Prostate gland (tissue), 2 donors: Measurements from ENCODE around the gene FOXB1. TPM values are rescaled to one million over a fixed set of nuclear protein-coding genes. Genes with fewer than 3 reads are reported as not detected.

ENCODE experiments used
- DNase-seq: peaks from one replicate; pipeline ENCODE4 v3.0.0-alpha.2; 2019; ENCODE audit warnings: low spot score
- H3K27ac ChIP-seq, 2 donors: fragments of 200-600 bp; sonication (generic); 2 replicates each; pipeline ENCODE4 v1.5.1; 2017 to 2019
- H3K27me3 ChIP-seq: fragments of 200-600 bp; sonication (generic); replicated peaks from 2 replicates; pipeline ENCODE4 v1.5.1; 2019; ENCODE audit not compliant: insufficient read depth
- H3K36me3 ChIP-seq, 2 donors: fragments of 200-600 bp; sonication (generic); 1 replicate in 1 of 2; 2 replicates in 1 of 2; pipeline versions ENCODE4 v1.5.1 to v1.8.1; 2017 to 2019
- H3K4me1 ChIP-seq: fragments of 200-600 bp; sonication (generic); replicated peaks from 2 replicates; pipeline ENCODE4 v1.5.1; 2019
- H3K4me3 ChIP-seq, 2 donors: fragments of 200-600 bp; sonication (generic); 2 replicates each; pipeline ENCODE4 v1.5.1; 2017 to 2019
- H3K9me3 ChIP-seq: fragments of 200-600 bp; sonication (generic); 2 replicates; pipeline ENCODE4 v1.5.1; 2017
- CTCF ChIP-seq, 4 experiments: fragments of 200-600 bp in 2 of 4; fragments of 450-650 bp in 2 of 4; sonication (generic) in 2 of 4; IDR thresholded peaks; 1 replicate in 3 of 4; 2 replicates in 1 of 4; pipeline ENCODE4 v1.5.1; 2016 to 2019; ENCODE audit warnings: antibody characterized with exemption in 4 of 4, mild to moderate bottlenecking in 2 of 4, moderate library complexity in 2 of 4
- POLR2A ChIP-seq: fragments of 450-650 bp; IDR thresholded peaks from one replicate; pipeline ENCODE4 v1.6.1; 2016; ENCODE audit warnings: antibody characterized with exemption, mild to moderate bottlenecking
- POLR2AphosphoS5 ChIP-seq: sonication (generic); formaldehyde crosslinking; IDR thresholded peaks from one replicate; pipeline ENCODE4 v1.6.1; 2017; ENCODE audit warnings: antibody characterized with exemption
- WGBS: methylation state at CpG from one replicate; pipeline ENCODE4 v1.1.5; 2018; 5-methylcytosine and 5-hydroxymethylcytosine counted together
- intact Hi-C: fragments of 100-400 bp; cut with DNase I; formaldehyde crosslinking; loops from one replicate; pipeline ENCODE4 v1.14.2; 2022
- total RNA-seq, 2 donors: library from RNA; depleted of rRNA; stranded (reverse); fragments of >200 nt; gene quantifications; one replicate each; pipeline ENCODE4 v1.1.0, GENCODE V29; 2016

The FOXB1 gene
- total RNA-seq, 2 donors from 2014 or later, result not detected

- peaks cover 70% of the 10 kb centered on the region for H3K27me3 ChIP-seq
- TF ChIP-seq CTCF (IDR thresholded peaks at IDR 0.05) (no peak), POLR2AphosphoS5 (no peak), POLR2A (no peak)
- WGBS, result 13% methylated on average over 24 of the region's 24 CpGs
Observed at GRCh38 chr15:59995568-59996297, 8.4 kb upstream of the FOXB1 start.

GRCh38 chr15:59996298-59997041 lies 7.6 kb upstream of the FOXB1 start:
- H3K27ac ChIP-seq, result no peak overlapping the region
- no peak for TF ChIP-seq CTCF (IDR thresholded peaks at IDR 0.05)
- TF ChIP-seq POLR2A, result no peak
- TF ChIP-seq POLR2AphosphoS5, result no peak
- H3K4me1 ChIP-seq, result no peaks in the 10 kb centered on the region
- H3K9me3 ChIP-seq, result no peaks in the 10 kb centered on the region
- WGBS, result 8% methylated on average over 27 of the region's 27 CpGs
- DNase-seq, result no peak
- no peaks in the 10 kb centered on the region for H3K36me3 ChIP-seq
- intact Hi-C loops, result no loop called here
- H3K4me3 ChIP-seq, result no peak overlapping the region
- H3K27me3 ChIP-seq, result peaks cover 73% of the 10 kb centered on the region

More at GRCh38 chr15:59995568-59996297, 8.4 kb upstream of the FOXB1 start:
- Histone ChIP-seq H3K4me3 (no peak overlapping the region), H3K9me3 (no peaks in the 10 kb centered on the region), H3K4me1 (no peaks in the 10 kb centered on the region), H3K27ac (no peak overlapping the region), H3K36me3 (no peaks in the 10 kb centered on the region)
- no peak for DNase-seq
- intact Hi-C loops, result no loop called here

DNA sequence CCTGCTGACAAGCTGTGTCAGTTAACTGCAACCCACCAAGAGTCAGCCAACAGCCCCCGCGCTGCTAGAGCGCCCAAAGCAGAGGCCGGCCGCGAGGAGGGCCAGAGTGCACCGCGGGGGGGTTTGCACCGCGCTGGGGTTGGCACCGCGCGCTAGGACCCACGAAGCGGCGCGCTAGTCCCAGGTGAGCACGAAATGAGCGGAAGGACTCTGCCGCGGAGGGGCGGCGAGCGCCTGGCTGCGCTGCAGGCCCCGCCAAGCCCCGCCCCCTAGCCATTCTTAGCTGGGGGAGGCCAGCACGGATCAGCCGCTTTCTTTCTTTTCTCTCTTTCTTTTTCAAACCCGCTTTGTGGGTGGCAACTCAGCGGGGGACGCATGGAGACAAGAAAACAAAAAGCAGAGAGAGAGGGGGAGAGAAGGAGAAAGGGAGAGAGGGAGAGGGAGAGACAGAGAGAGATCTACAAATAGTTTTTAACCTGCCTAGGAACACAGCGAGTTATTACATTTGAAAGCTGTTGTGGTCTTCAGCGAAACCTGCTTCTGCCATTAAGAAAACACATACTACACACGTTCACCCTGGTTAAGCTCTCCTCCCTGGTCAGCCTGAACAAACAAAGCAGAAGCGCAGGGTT lies 6.9 kb upstream of the FOXB1 start:
- Histone ChIP-seq H3K4me1 (no peaks in the 10 kb centered on the region), H3K4me3 (no peak overlapping the region), H3K9me3 (no peaks in the 10 kb centered on the region), H3K27me3 (peaks cover 79% of the 10 kb centered on the region), H3K27ac (no peak overlapping the region), H3K36me3 (no peaks in the 10 kb centered on the region)
- no peak for DNase-seq
- 4% methylated on average over 36 of the region's 36 CpGs for WGBS
- TF ChIP-seq POLR2A, result no peak
- TF ChIP-seq CTCF (IDR thresholded peaks at IDR 0.05), result no peak
- TF ChIP-seq POLR2AphosphoS5, result no peak
- intact Hi-C loops, result no loop called here

DNA sequence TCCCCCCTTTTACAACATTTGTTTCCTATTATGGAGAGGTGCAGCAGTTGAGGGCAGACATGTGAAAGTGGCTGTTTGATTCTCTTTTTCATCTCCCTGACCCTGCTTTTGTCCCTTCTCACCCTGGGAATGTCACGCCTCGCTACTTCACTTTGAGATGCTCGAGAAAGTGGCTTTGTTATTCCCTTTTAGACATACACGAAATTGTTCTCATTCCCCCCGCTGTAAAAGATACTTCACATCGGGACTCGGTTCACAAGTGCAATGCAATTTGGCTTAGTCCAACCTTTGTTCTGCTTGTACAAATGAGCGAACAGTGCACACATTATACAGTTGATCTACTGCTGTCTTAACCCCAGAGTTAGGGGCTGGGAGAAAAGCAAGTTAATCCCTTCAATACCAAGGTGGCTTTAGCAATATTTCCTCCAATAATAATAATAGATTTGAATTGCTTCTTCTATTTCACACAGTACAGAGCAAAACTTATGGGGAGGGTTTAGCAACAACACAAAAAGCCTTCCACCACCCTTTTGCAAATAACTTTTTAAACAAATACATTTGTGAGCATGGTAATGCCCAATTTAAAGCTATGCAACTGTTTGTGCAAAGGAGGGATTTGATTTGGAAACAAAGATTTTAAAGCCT lies 5.7 kb upstream of the FOXB1 start:
- H3K9me3 ChIP-seq, result no peaks in the 10 kb centered on the region
- 12% methylated on average over 8 of the region's 8 CpGs for WGBS
- H3K4me3 ChIP-seq, result no peak overlapping the region
- no peaks in the 10 kb centered on the region for H3K4me1 ChIP-seq
- H3K27me3 ChIP-seq, result peaks cover 82% of the 10 kb centered on the region
- H3K27ac ChIP-seq, result no peak overlapping the region
- no peaks in the 10 kb centered on the region for H3K36me3 ChIP-seq
- intact Hi-C loops, result no loop called here
- no peak for TF ChIP-seq POLR2AphosphoS5
- TF ChIP-seq CTCF (IDR thresholded peaks at IDR 0.05), result no peak
- TF ChIP-seq POLR2A, result no peak
- no peak for DNase-seq
